Stimulated activated memory B cell treated with anti-CD40 and anti-IgM and Interleukin-4, amounts not matched to agents 10 μg/mL and 1 μg/mL and 100 μg/mL, for 72 hours (primary cell): ENCODE results near the gene TXNRD2.

Experiments used
- ATAC-seq: fragments of 150-1000 bp; cut with Tn5 transposase; 2 replicates; pipeline ENCODE4 v1.10.0; 2021
- H3K27ac Mint-ChIP-seq: one replicate; pipeline ENCODE4 v1.8.0; 2022; ENCODE audit warnings: mild to moderate bottlenecking, mixed read lengths
- H3K27me3 Mint-ChIP-seq: one replicate; pipeline ENCODE4 v1.8.0; 2022; ENCODE audit warnings: mixed read lengths
- H3K36me3 Mint-ChIP-seq: one replicate; pipeline ENCODE4 v1.8.0; 2022; ENCODE audit warnings: mixed read lengths
- H3K4me1 Mint-ChIP-seq: one replicate; pipeline ENCODE4 v1.8.0; 2022; ENCODE audit warnings: mixed read lengths
- H3K4me3 Mint-ChIP-seq: one replicate; pipeline ENCODE4 v1.8.0; 2022; ENCODE audit warnings: mild to moderate bottlenecking, moderate library complexity, mixed read lengths
- H3K9me3 Mint-ChIP-seq: one replicate; pipeline ENCODE4 v1.8.0; 2022; ENCODE audit warnings: mixed read lengths

Gene TXNRD2

DNA sequence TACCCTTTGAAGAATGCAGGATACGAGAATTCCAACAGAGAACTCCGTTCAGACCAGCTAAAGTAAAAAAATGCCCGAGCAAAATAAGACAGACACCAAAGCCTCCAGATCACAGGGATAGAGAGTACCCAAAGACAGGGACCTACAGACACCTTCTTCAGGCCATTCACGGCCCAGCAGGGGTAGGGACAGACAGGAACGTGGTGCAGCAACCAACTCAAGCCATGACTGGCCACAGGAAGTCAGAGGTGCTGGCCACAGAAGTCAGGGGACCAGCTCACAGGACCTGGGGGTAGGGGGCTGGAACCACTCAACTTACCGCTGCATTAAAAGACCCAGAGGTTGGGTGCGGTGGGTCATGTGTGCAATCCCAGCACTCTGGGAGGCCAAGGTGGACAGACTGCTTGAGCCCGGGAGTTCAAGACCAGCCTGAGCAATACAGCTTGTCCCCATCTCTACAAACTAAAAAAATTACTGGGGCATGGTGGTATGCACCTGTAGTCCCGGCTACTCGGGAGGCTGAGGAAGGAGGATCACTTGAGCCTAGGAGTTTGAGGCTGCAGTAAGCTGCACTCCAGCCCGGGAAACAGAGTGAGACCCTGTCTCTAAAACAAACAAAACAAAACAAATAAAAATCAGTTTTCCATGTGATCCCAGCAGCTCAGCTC lies 39.9 kb downstream of the TXNRD2 start:
- H3K27ac Mint-ChIP-seq = no peak overlapping the region
- no peak overlapping the region for H3K4me3 Mint-ChIP-seq
- no peak for ATAC-seq
- H3K36me3 Mint-ChIP-seq = peaks cover 43% of the 10 kb centered on the region
- H3K4me1 Mint-ChIP-seq = no peaks in the 10 kb centered on the region
- no peaks in the 10 kb centered on the region for H3K27me3 Mint-ChIP-seq
- no peaks in the 10 kb centered on the region for H3K9me3 Mint-ChIP-seq

GRCh38 chr22:19900707-19901436 lies 40.7 kb downstream of the TXNRD2 start:
- H3K36me3 Mint-ChIP-seq = peaks cover 35% of the 10 kb centered on the region

DNA sequence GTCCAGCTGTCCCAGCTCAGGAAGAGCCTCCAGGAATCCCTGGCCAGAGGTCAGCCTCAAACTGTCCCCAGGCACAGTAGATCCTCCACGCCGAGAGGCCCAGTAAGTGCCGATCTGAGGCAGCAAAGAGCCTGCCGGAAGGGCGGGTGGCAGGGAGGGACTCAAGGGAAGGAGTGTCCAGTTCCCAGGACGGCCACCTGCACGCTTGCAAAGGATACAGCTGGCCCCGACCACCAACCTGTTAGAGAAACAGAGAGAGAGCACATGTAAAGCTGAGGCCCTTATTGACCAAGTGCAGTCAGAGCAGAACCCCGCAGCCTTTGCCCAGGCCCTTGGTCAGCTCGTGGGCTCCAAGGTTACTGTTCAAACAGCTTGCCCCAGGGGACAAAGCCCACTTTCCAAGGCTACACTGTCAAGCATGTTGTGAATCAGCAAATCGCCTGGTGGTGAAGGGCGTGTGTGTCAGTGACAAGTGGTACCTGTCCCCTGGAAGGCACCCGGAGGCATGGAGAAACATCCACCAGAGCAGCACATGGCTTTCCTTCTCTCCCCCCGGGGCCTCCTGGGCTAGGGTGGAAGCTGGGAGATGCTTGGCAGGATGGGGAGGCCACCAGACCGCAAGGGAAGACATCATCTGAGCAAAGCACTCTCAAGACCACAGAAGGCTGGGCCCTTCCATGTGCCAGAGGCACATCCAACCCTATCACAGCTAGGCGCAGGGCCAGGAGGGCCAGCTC lies 42.6 kb downstream of the TXNRD2 start:
- Mint-ChIP-seq H3K27ac (no peak overlapping the region), H3K4me1 (no peaks in the 10 kb centered on the region), H3K9me3 (no peaks in the 10 kb centered on the region), H3K4me3 (no peak overlapping the region), H3K36me3 (peaks cover 39% of the 10 kb centered on the region), H3K27me3 (no peaks in the 10 kb centered on the region)
- ATAC-seq = no peak

More at GRCh38 chr22:19900707-19901436, 40.7 kb downstream of the TXNRD2 start:
- no peak for ATAC-seq
- Mint-ChIP-seq H3K4me3 (no peak overlapping the region), H3K27me3 (no peaks in the 10 kb centered on the region), H3K27ac (no peak overlapping the region), H3K9me3 (no peaks in the 10 kb centered on the region), H3K4me1 (no peaks in the 10 kb centered on the region)

- Mint-ChIP-seq H3K9me3 (no peaks in the 10 kb centered on the region), H3K4me1 (no peaks in the 10 kb centered on the region), H3K4me3 (no peak overlapping the region), H3K27ac (no peak overlapping the region), H3K36me3 (peaks cover 42% of the 10 kb centered on the region), H3K27me3 (no peaks in the 10 kb centered on the region)
- no peak for ATAC-seq
Observed at GRCh38 chr22:19898145-19898544, 43.5 kb downstream of the TXNRD2 start.

- peaks cover 42% of the 10 kb centered on the region for H3K36me3 Mint-ChIP-seq
Observed at GRCh38 chr22:19897726-19898125, 43.9 kb downstream of the TXNRD2 start.

GRCh38 chr22:19896665-19897355 lies 44.8 kb downstream of the TXNRD2 start:
- Mint-ChIP-seq H3K27ac (no peak overlapping the region), H3K4me1 (peaks cover 13% of the 10 kb centered on the region), H3K27me3 (no peaks in the 10 kb centered on the region)

More at GRCh38 chr22:19897726-19898125, 43.9 kb downstream of the TXNRD2 start:
- no peaks in the 10 kb centered on the region for H3K9me3 Mint-ChIP-seq
- H3K4me3 Mint-ChIP-seq = no peak overlapping the region
- no peaks in the 10 kb centered on the region for H3K27me3 Mint-ChIP-seq
- H3K4me1 Mint-ChIP-seq = peaks cover 4% of the 10 kb centered on the region
- H3K27ac Mint-ChIP-seq = no peak overlapping the region
- no peak for ATAC-seq

GRCh38 chr22:19895160-19895849 lies 46.3 kb downstream of the TXNRD2 start:
- peaks cover 26% of the 10 kb centered on the region for H3K4me1 Mint-ChIP-seq

More at GRCh38 chr22:19896665-19897355, 44.8 kb downstream of the TXNRD2 start:
- Mint-ChIP-seq H3K36me3 (peaks cover 41% of the 10 kb centered on the region), H3K4me3 (no peak overlapping the region), H3K9me3 (no peaks in the 10 kb centered on the region)
- ATAC-seq = no peak

DNA sequence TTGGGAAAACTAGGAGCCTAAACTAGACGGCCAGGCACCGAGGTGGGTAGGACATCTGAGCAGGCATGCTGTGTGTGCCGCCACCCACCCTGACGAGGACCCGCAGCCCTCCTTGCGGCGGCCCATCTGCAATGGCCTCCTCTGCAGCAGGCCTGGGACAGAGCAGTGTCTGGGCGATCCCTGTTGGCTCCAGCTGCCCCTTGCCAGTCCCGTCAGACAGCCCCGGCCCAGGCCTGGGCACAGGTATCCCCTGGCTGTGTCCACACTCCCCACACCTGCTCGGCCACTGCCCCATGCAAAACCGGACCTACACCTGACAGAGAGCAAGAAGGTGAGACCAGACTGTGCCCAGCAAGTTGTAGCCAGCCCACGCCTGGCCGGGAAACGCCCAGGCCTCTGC lies 48.3 kb downstream of the TXNRD2 start:
- Mint-ChIP-seq H3K27ac (no peak overlapping the region), H3K27me3 (no peaks in the 10 kb centered on the region), H3K4me1 (peaks cover 26% of the 10 kb centered on the region), H3K4me3 (no peak overlapping the region), H3K9me3 (no peaks in the 10 kb centered on the region), H3K36me3 (peaks cover 25% of the 10 kb centered on the region)
- ATAC-seq = no peak

More at GRCh38 chr22:19895160-19895849, 46.3 kb downstream of the TXNRD2 start:
- H3K9me3 Mint-ChIP-seq = no peaks in the 10 kb centered on the region
- no peaks in the 10 kb centered on the region for H3K27me3 Mint-ChIP-seq
- H3K36me3 Mint-ChIP-seq = peaks cover 35% of the 10 kb centered on the region
- H3K4me3 Mint-ChIP-seq = no peak overlapping the region
- no peak for ATAC-seq
- no peak overlapping the region for H3K27ac Mint-ChIP-seq

DNA sequence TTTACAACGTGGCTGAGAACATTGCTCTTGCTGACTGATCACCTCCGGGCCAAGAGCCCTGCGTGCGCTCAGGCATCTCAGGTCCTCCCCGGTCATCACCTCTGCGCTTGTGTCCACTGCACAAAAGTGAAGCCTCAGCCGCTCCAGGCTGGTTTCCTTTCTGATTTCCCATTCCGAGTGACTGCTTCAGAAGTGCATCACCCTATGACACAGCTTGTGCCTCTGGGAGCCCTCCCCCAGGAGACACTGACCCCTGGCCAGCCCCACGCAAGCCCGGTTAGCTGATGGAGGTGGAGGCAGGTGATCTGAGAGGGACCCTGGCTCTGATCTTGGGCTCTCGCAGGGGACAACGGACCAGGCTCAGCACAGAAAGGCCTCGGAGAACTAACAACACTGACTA lies 48.7 kb downstream of the TXNRD2 start:
- Mint-ChIP-seq H3K9me3 (no peaks in the 10 kb centered on the region), H3K4me1 (peaks cover 26% of the 10 kb centered on the region), H3K27ac (peak overlapping the region; percentile 78), H3K4me3 (no peak overlapping the region), H3K36me3 (peaks cover 25% of the 10 kb centered on the region), H3K27me3 (no peaks in the 10 kb centered on the region)
- ATAC-seq = no peak

DNA sequence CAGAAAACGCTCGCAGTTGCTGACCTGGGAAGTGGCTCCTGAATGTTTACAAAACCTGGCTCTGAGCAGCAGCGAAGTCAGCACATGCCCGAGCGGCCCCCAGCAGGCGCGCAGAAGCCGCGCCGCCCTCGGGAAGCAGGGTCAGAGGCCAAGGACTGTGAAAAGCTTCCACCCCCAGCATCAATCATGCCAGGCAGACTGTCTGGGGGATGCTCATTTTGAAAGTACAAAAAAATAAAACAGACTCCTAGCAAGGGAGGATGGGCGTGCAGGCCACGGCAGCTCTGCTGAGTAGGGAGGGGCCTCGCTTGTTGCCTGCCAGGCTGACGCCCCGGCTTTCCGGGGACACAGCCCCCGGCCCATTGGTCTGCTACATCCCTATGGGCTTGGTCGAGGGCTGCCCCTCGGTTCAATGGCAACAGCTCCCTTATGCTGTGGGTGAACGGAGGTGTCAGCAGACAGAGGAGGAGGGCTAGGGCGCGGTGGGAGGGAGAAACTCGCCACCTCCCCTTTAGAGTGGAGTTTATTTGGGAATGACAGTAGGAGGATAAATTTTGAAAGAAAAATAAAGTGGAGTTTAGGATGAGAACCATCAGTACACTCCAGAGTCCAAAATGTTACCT lies 49.2 kb downstream of the TXNRD2 start:
- Mint-ChIP-seq H3K27me3 (no peaks in the 10 kb centered on the region), H3K4me3 (peak overlapping the region; percentile 60), H3K9me3 (no peaks in the 10 kb centered on the region), H3K36me3 (peaks cover 20% of the 10 kb centered on the region), H3K4me1 (peaks cover 28% of the 10 kb centered on the region), H3K27ac (peak overlapping the region; percentile 78)
- peak; percentile 55 for ATAC-seq

DNA sequence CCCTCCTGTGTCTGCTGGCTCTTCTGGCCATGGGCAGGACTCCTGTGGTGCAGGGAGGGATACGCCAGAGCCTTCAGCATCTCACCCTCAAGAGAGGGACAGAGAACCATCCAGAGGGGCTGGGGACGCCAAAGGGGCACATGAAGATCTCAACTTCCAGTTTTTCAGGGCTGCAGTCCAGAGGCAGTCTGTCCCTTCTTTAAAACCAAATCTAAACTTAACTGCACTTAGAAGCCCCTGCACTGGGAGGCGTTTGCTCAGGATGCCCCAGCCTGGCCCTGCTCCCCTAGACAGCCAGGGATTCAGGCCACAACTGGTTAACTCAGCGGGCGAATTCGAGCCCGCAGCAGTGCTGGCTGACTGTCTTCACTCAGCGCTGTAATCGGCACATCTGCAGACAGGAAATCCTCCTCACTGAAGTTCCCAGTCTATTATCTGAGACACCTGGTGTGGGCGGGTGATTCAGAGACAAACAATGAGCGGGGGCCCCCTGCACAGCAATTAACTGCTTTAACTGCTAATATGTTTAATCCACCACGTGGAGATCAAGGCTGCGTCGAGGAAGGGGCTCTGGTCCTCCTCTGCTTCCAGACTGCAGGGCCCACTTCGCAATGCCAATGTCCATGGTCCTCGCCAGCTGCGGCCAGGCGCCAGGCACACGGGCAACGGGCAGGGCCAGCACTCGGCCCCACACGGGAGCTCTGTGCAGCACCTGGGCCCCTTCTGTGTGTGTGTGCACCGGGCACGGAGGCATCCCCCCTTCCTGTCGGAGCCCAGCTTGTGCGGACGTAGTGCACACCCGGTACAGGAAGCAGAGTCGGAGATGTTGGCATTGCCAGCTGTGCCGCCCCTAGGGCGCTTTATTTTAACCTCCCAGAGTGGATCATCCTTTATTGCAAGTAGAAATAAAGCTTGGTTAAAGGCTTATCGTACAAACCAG lies 50.0 kb downstream of the TXNRD2 start:
- H3K27me3 Mint-ChIP-seq = no peaks in the 10 kb centered on the region
- peak overlapping the region; percentile 78 for H3K27ac Mint-ChIP-seq
- H3K4me1 Mint-ChIP-seq = peaks cover 36% of the 10 kb centered on the region
- H3K36me3 Mint-ChIP-seq = peaks cover 14% of the 10 kb centered on the region
- H3K4me3 Mint-ChIP-seq = peak overlapping the region; percentile 60
- H3K9me3 Mint-ChIP-seq = no peaks in the 10 kb centered on the region
- ATAC-seq = peak; percentile 82

GRCh38 chr22:19890502-19891316 lies 50.9 kb downstream of the TXNRD2 start:
- H3K9me3 Mint-ChIP-seq = no peaks in the 10 kb centered on the region
- peak overlapping the region; percentile 78 for H3K27ac Mint-ChIP-seq
- H3K27me3 Mint-ChIP-seq = no peaks in the 10 kb centered on the region
- peaks cover 44% of the 10 kb centered on the region for H3K4me1 Mint-ChIP-seq
- ATAC-seq = no peak
- no peak overlapping the region for H3K4me3 Mint-ChIP-seq
- peaks cover 14% of the 10 kb centered on the region for H3K36me3 Mint-ChIP-seq

DNA sequence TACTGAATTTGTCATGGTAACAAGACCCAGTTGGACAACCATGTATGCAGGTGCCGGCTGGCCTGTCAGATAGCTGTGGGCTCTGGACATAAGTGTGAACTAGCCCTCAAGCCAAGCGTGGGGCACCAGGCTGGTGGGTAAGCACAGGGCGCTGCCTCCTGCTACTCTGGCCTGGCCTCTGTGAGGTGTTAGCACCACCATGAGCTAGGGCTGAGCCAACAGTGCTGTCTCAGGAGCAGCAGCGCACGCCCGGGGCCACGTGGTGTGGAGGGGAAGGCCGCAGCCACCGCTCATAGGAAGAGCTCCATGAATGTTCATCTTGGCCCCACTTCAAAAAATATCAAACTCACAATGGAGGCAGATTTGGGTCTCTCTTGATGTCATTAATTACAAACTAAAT lies 51.7 kb downstream of the TXNRD2 start:
- Mint-ChIP-seq H3K4me3 (no peak overlapping the region), H3K9me3 (no peaks in the 10 kb centered on the region), H3K27me3 (no peaks in the 10 kb centered on the region), H3K27ac (no peak overlapping the region), H3K4me1 (peaks cover 48% of the 10 kb centered on the region), H3K36me3 (peaks cover 11% of the 10 kb centered on the region)
- no peak for ATAC-seq
